ACC112 (cell line): ENCODE results near the gene ACTR3C.

ENCODE experiments used
- H2AFZ ChIP-seq: fragments of 200-600 bp; sonication (generic); one replicate; pipeline ENCODE4 v1.6.0; 2017; ENCODE audit warnings: antibody characterized with exemption, low read length; ENCODE audit not compliant: unreplicated experiment
- H3K27ac ChIP-seq: fragments of 200-600 bp; sonication (generic); 2 replicates; pipeline ENCODE4 v1.5.1; 2014; ENCODE audit warnings: low read depth, mild to moderate bottlenecking, antibody characterized with exemption, low read length, moderate library complexity
- H3K27me3 ChIP-seq: fragments of 200-600 bp; sonication (generic); 2 replicates; pipeline ENCODE4 v1.6.1; 2014; ENCODE audit warnings: mild to moderate bottlenecking, antibody characterized with exemption, low read length, moderate library complexity, mixed read lengths; ENCODE audit not compliant: insufficient read depth
- H3K36me3 ChIP-seq: fragments of 200-600 bp; sonication (generic); 2 replicates; pipeline ENCODE4 v1.6.1; 2016; ENCODE audit warnings: mild to moderate bottlenecking, antibody characterized with exemption, low read length, moderate library complexity, mixed read lengths; ENCODE audit not compliant: insufficient read depth
- H3K4me1 ChIP-seq: fragments of 200-600 bp; sonication (generic); one replicate; pipeline ENCODE4 v1.6.1; 2016; ENCODE audit warnings: low read length, mixed read lengths; ENCODE audit not compliant: insufficient read depth, unreplicated experiment, control insufficient read depth
- H3K4me3 ChIP-seq: fragments of 200-600 bp; sonication (generic); 2 replicates; pipeline ENCODE4 v1.5.1; 2014; ENCODE audit warnings: mild to moderate bottlenecking, low read depth, low read length
- H3K79me2 ChIP-seq: fragments of 200-600 bp; sonication (generic); one replicate; pipeline ENCODE4 v1.6.0; 2016; ENCODE audit warnings: low read length; ENCODE audit not compliant: control insufficient read depth, unreplicated experiment, insufficient read depth

Gene ACTR3C

GRCh38 chr7:150367677-150368095 is 44.3 kb upstream of the ACTR3C start:
- H2AFZ ChIP-seq = peak overlapping the region; percentile 76
- peak overlapping the region; percentile 94 for H3K4me3 ChIP-seq
- H3K27ac ChIP-seq = no peak overlapping the region; the same call in 1 of the 2 replicates
- peaks cover 10% of the 10 kb centered on the region for H3K4me1 ChIP-seq
- no peaks in the 10 kb centered on the region for H3K36me3 ChIP-seq
- no peaks in the 10 kb centered on the region for H3K27me3 ChIP-seq
- peaks cover 28% of the 10 kb centered on the region for H3K79me2 ChIP-seq

GRCh38 chr7:150365673-150366398 is 42.5 kb upstream of the ACTR3C start:
- peaks cover 10% of the 10 kb centered on the region for H3K4me1 ChIP-seq
- H3K27ac ChIP-seq = no peak overlapping the region
- H3K27me3 ChIP-seq = no peaks in the 10 kb centered on the region
- H2AFZ ChIP-seq = no peak overlapping the region
- no peak overlapping the region for H3K4me3 ChIP-seq
- no peaks in the 10 kb centered on the region for H3K36me3 ChIP-seq
- peaks cover 21% of the 10 kb centered on the region for H3K79me2 ChIP-seq

GRCh38 chr7:150365194-150365593 is 41.8 kb upstream of the ACTR3C start:
- Histone ChIP-seq H3K79me2 (peaks cover 16% of the 10 kb centered on the region), H3K36me3 (no peaks in the 10 kb centered on the region), H3K27me3 (no peaks in the 10 kb centered on the region), H3K27ac (no peak overlapping the region), H3K4me1 (peaks cover 6% of the 10 kb centered on the region), H2AFZ (no peak overlapping the region), H3K4me3 (no peak overlapping the region)

- Histone ChIP-seq H3K79me2 (peaks cover 2% of the 10 kb centered on the region), H3K4me3 (no peak overlapping the region), H3K36me3 (no peaks in the 10 kb centered on the region), H3K4me1 (no peaks in the 10 kb centered on the region), H3K27ac (no peak overlapping the region), H2AFZ (no peak overlapping the region), H3K27me3 (no peaks in the 10 kb centered on the region)
Measured at GRCh38 chr7:150363872-150364271, 40.5 kb upstream of the ACTR3C start.

- Histone ChIP-seq H3K79me2 (no peaks in the 10 kb centered on the region), H3K27me3 (no peaks in the 10 kb centered on the region), H3K27ac (no peak overlapping the region), H3K4me3 (no peak overlapping the region), H3K4me1 (no peaks in the 10 kb centered on the region), H2AFZ (no peak overlapping the region), H3K36me3 (no peaks in the 10 kb centered on the region)
Measured at GRCh38 chr7:150363370-150363769, 40.0 kb upstream of the ACTR3C start.

GRCh38 chr7:150361807-150362621 is 38.7 kb upstream of the ACTR3C start:
- no peaks in the 10 kb centered on the region for H3K79me2 ChIP-seq
- no peaks in the 10 kb centered on the region for H3K27me3 ChIP-seq
- no peak overlapping the region for H3K27ac ChIP-seq
- no peak overlapping the region for H2AFZ ChIP-seq
- H3K4me3 ChIP-seq = no peak overlapping the region
- H3K4me1 ChIP-seq = no peaks in the 10 kb centered on the region
- no peaks in the 10 kb centered on the region for H3K36me3 ChIP-seq

- Histone ChIP-seq H3K4me1 (no peaks in the 10 kb centered on the region), H2AFZ (no peak overlapping the region), H3K27me3 (no peaks in the 10 kb centered on the region), H3K36me3 (no peaks in the 10 kb centered on the region), H3K4me3 (no peak overlapping the region), H3K79me2 (no peaks in the 10 kb centered on the region), H3K27ac (no peak overlapping the region)
Measured at GRCh38 chr7:150361402-150361801, 38.1 kb upstream of the ACTR3C start.

GRCh38 chr7:150360363-150361058 is 37.2 kb upstream of the ACTR3C start:
- no peak overlapping the region for H3K4me3 ChIP-seq
- H2AFZ ChIP-seq = no peak overlapping the region
- H3K79me2 ChIP-seq = no peaks in the 10 kb centered on the region
- no peak overlapping the region for H3K27ac ChIP-seq
- H3K4me1 ChIP-seq = no peaks in the 10 kb centered on the region
- H3K36me3 ChIP-seq = no peaks in the 10 kb centered on the region
- no peaks in the 10 kb centered on the region for H3K27me3 ChIP-seq

- H3K27ac ChIP-seq = no peak overlapping the region
Measured at GRCh38 chr7:150359622-150360362, 36.4 kb upstream of the ACTR3C start.

GRCh38 chr7:150358988-150359621 is 35.8 kb upstream of the ACTR3C start:
- Histone ChIP-seq H3K79me2 (no peaks in the 10 kb centered on the region), H3K27me3 (no peaks in the 10 kb centered on the region), H3K36me3 (no peaks in the 10 kb centered on the region), H3K27ac (no peak overlapping the region), H3K4me1 (no peaks in the 10 kb centered on the region), H2AFZ (no peak overlapping the region), H3K4me3 (no peak overlapping the region)

More at GRCh38 chr7:150359622-150360362, 36.4 kb upstream of the ACTR3C start:
- Histone ChIP-seq H3K36me3 (no peaks in the 10 kb centered on the region), H2AFZ (no peak overlapping the region), H3K4me3 (no peak overlapping the region), H3K27me3 (no peaks in the 10 kb centered on the region), H3K79me2 (no peaks in the 10 kb centered on the region), H3K4me1 (no peaks in the 10 kb centered on the region)
